ENCODE measurements around the gene ARHGAP32. TPM values are rescaled to one million over a fixed set of nuclear protein-coding genes. Genes with fewer than 3 reads are reported as not detected.

Gene ARHGAP32
- total RNA-seq, 2 experiments from 2014 or later, result 2.0 to 2.5 TPM

Other genes with a start within 250 kb of the ARHGAP32 start
- gene TP53AIP1, start 249.5 kb downstream of the ARHGAP32 start, total RNA-seq, result not detected
- gene BARX2, start 183.5 kb upstream of the ARHGAP32 start, total RNA-seq, result not detected